Right hindlimb (tissue), 1 donor: Measurements from ENCODE around the gene COL4A5.
"Not testable (repeated sequence)": the region's sequence is repeated elsewhere in the genome, so short reads cannot be mapped to it uniquely, and the experiment has no call there.

Experiments used
- DNase-seq: peaks from one replicate; pipeline ENCODE4 v3.0.0-alpha.2; 2018

Gene COL4A5

GRCh38 chrX:108456971-108457477 lies 17.4 kb downstream of the COL4A5 start:
- DNase-seq = no peak

- no peak for DNase-seq
Observed at GRCh38 chrX:108464604-108465003, 25.0 kb downstream of the COL4A5 start.

- DNase-seq = no peak
Observed at GRCh38 chrX:108468486-108468885, 28.8 kb downstream of the COL4A5 start.

GRCh38 chrX:108473979-108474378 lies 34.3 kb downstream of the COL4A5 start:
- DNase-seq = no peak

GRCh38 chrX:108481528-108481927 lies 41.9 kb downstream of the COL4A5 start:
- DNase-seq = not testable (repeated sequence)

- DNase-seq = no peak
Observed at GRCh38 chrX:108484251-108484650, 44.6 kb downstream of the COL4A5 start.

GRCh38 chrX:108485960-108486359 lies 46.3 kb downstream of the COL4A5 start:
- DNase-seq = no peak

- no peak for DNase-seq
Observed at GRCh38 chrX:108494406-108495090, 54.9 kb downstream of the COL4A5 start.

- DNase-seq = no peak
Observed at GRCh38 chrX:108511721-108512120, 72.1 kb downstream of the COL4A5 start.

GRCh38 chrX:108516184-108516583 lies 76.5 kb downstream of the COL4A5 start:
- DNase-seq = no peak

- no peak for DNase-seq
Observed at GRCh38 chrX:108527724-108528123, 88.1 kb downstream of the COL4A5 start.

GRCh38 chrX:108537005-108537404 lies 97.4 kb downstream of the COL4A5 start:
- DNase-seq = no peak

GRCh38 chrX:108541286-108541685 lies 101.6 kb downstream of the COL4A5 start:
- no peak for DNase-seq

GRCh38 chrX:108557580-108557979 lies 117.9 kb downstream of the COL4A5 start:
- DNase-seq = no peak

GRCh38 chrX:108558217-108558616 lies 118.6 kb downstream of the COL4A5 start:
- no peak for DNase-seq

GRCh38 chrX:108573136-108573535 lies 133.5 kb downstream of the COL4A5 start:
- DNase-seq = no peak

- no peak for DNase-seq
Observed at GRCh38 chrX:108582151-108582550, 142.5 kb downstream of the COL4A5 start.

- DNase-seq = no peak
Observed at GRCh38 chrX:108584617-108585211, 145.1 kb downstream of the COL4A5 start.

- DNase-seq = no peak
Observed at GRCh38 chrX:108590496-108590895, 150.9 kb downstream of the COL4A5 start.

GRCh38 chrX:108601276-108601675 lies 161.6 kb downstream of the COL4A5 start:
- no peak for DNase-seq

GRCh38 chrX:108610141-108610540 lies 170.5 kb downstream of the COL4A5 start:
- DNase-seq = no peak

- no peak for DNase-seq
Observed at GRCh38 chrX:108614616-108615015, 175.0 kb downstream of the COL4A5 start.

GRCh38 chrX:108640817-108641216 lies 201.2 kb downstream of the COL4A5 start:
- DNase-seq = no peak

GRCh38 chrX:108641589-108642272 lies 202.1 kb downstream of the COL4A5 start:
- peak; percentile 8 for DNase-seq
